BLaER1 treated with 17β-estradiol and CSF1 and Interleukin-3, amounts not matched to agents 10 nM and 100 nM (cell line): ENCODE data around the gene AK6.
"Not testable (repeated sequence)": the region's sequence is repeated elsewhere in the genome, so short reads cannot be mapped to it uniquely, and the experiment has no call there.

Experiments used
- H3K27ac ChIP-seq, 11 experiments: shearing (Covaris generic); formaldehyde crosslinking; 2 replicates each; pipeline ENCODE4 v1.8.1; 2022
- H3K27me3 ChIP-seq, 11 experiments: shearing (Covaris generic); formaldehyde crosslinking; 2 replicates each; pipeline ENCODE4 v1.8.1; 2022
- H3K36me3 ChIP-seq, 11 experiments: shearing (Covaris generic); formaldehyde crosslinking; 2 replicates each; pipeline ENCODE4 v1.8.1; 2022
- H3K4me1 ChIP-seq, 10 experiments: shearing (Covaris generic); formaldehyde crosslinking; 2 replicates each; pipeline ENCODE4 v1.8.1; 2022
- H3K4me2 ChIP-seq, 11 experiments: shearing (Covaris generic); formaldehyde crosslinking; 2 replicates each; pipeline ENCODE4 v1.8.1; 2022
- H3K4me3 ChIP-seq, 10 experiments: shearing (Covaris generic); formaldehyde crosslinking; 2 replicates each; pipeline ENCODE4 v1.8.1; 2022
- H3K9ac ChIP-seq, 11 experiments: shearing (Covaris generic); formaldehyde crosslinking; 2 replicates each; pipeline ENCODE4 v1.8.1; 2022
- H3K9me3 ChIP-seq, 11 experiments: shearing (Covaris generic); formaldehyde crosslinking; replicated peaks in 1 of 11; 2 replicates each; pipeline ENCODE4 v1.8.1; 2022
- H4K20me1 ChIP-seq, 11 experiments: shearing (Covaris generic); formaldehyde crosslinking; 2 replicates each; pipeline ENCODE4 v1.8.1; 2022
- Cebpa-rat ChIP-seq, 11 experiments: shearing (Covaris generic); IDR thresholded peaks; 2 replicates each; pipeline ENCODE4 v1.8.1; 2022

The AK6 gene

DNA sequence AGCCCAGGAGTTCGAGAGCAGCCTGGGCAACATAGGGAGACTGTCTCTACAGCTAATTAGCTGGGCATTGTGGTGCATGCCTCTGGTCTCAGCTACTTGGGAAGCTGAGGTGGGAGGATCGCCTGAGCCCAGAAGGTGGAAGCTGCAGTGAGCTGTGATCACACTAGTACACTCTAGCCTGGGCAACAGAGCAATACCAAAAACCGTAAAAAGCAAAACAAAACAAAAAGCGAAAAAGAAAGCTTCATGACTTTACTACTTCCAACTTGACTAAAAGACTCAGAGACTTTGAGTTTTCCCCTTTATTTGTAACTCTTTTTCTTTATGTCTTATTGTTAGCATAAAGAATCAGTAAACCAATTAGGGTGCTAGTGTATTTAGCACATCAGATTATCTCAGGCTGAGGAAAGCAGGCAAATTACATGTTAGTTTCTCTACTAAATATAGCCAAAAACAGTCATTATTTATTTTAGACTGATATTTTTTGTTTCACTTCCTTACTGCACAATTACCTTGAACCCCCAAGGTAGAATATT lies 5.7 kb upstream of the AK6 start:
- no peaks in the 10 kb centered on the region; a peak in 2 of 22 replicates for H4K20me1 ChIP-seq
- H3K27ac ChIP-seq = no peak overlapping the region
- H3K27me3 ChIP-seq = no peaks in the 10 kb centered on the region
- no peaks in the 10 kb centered on the region for H3K9me3 ChIP-seq
- no peak for TF ChIP-seq Cebpa-rat (IDR thresholded peaks at IDR 0.05)
- peaks cover 42 to 68% (median 51%) of the 10 kb centered on the region in 11 experiments for H3K36me3 ChIP-seq
- no peak overlapping the region for H3K4me2 ChIP-seq
- peaks cover 7 to 29% (median 24%) of the 10 kb centered on the region in 10 experiments for H3K4me1 ChIP-seq
- H3K9ac ChIP-seq = 0 out of 22 replicates have a peak overlapping the region, but pooled peaks of 1 of the 11 experiments have one; percentile 5
- no peak overlapping the region for H3K4me3 ChIP-seq

GRCh38 chr5:69372394-69372793 lies 3.1 kb upstream of the AK6 start:
- Histone ChIP-seq H3K4me2 (peak overlapping the region in 3 of 11 experiments; percentile 53 to 87 (median 85); a peak in 3 of 22 replicates), H3K27ac (no peak overlapping the region), H4K20me1 (peaks cover 0 to 14% (median 6%) of the 10 kb centered on the region in 11 experiments; a peak in 17 of 22 replicates), H3K4me1 (peaks cover 13 to 36% (median 32%) of the 10 kb centered on the region in 10 experiments), H3K9ac (peak overlapping the region in 2 of 11 experiments; percentile 32 to 55; a peak in 2 of 22 replicates), H3K4me3 (no peak overlapping the region), H3K27me3 (no peaks in the 10 kb centered on the region), H3K9me3 (no peaks in the 10 kb centered on the region), H3K36me3 (peaks cover 25 to 50% (median 37%) of the 10 kb centered on the region in 11 experiments; a peak in 21 of 22 replicates)
- TF ChIP-seq Cebpa-rat (IDR thresholded peaks at IDR 0.05) = no peak

GRCh38 chr5:69370335-69370734 lies 1.0 kb upstream of the AK6 start:
- H3K4me1 ChIP-seq = peaks cover 22 to 49% (median 38%) of the 10 kb centered on the region in 10 experiments
- H3K9ac ChIP-seq = peak overlapping the region; percentile 96 to 99 (median 98)
- peak overlapping the region; percentile 80 to 98 (median 89) for H3K4me2 ChIP-seq
- H3K36me3 ChIP-seq = peaks cover 28 to 53% (median 39%) of the 10 kb centered on the region in 11 experiments
- H4K20me1 ChIP-seq = peaks cover 13 to 34% (median 27%) of the 10 kb centered on the region in 11 experiments; a peak in 19 of 22 replicates
- H3K9me3 ChIP-seq, H3K27me3 ChIP-seq: not testable (repeated sequence)
- peak overlapping the region in 10 of 11 experiments; percentile 97 to 100 (median 99); a peak in 16 of 22 replicates for H3K27ac ChIP-seq
- H3K4me3 ChIP-seq = peak overlapping the region; percentile 69 to 97 (median 82)

DNA sequence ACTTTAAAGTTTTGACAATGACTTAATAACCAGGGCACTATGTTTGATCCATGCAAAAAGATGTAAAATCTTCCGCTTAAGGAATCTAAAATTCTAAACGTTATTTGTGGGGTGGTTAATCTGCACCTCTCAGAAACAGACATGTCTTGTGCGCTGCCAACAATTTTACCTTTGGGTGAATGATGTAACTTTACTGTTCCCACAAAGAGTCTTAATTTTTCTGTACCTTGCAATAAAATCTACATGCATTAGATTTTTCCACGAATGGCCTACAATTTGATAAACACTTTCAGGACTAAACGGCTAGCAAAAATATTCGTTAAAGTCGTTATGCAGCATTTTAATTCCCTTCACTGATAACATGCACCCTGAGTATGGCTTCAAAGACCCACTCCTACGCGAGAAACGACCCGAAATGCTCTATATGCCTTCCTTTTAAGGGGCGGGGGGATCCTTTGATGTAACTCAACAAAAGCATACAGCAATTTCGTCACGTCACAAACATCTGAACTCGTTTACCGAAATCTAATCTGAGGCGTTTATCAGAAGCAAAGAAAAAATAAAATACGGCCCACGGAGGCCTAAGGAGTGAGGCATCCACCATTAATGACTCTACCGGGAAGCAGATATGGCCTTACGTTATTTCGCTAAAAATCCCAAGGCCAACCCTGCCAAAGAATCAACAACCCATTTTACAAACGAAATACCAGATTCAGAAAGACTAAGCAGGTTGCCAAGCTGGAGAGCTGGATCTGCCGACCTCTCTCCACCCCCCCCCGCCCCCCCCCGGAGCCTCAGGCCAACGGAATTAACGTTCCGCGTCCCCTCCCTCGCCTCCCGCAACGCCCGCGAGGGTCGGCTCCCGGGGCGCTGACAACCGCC lies 621 bp downstream of the AK6 start:
- Histone ChIP-seq H3K4me3 (peak overlapping the region; percentile 69 to 97 (median 82)), H4K20me1 (peaks cover 20 to 49% (median 43%) of the 10 kb centered on the region in 11 experiments; a peak in 19 of 22 replicates), H3K27ac (peak overlapping the region; percentile 97 to 100 (median 99)), H3K27me3 (no peaks in the 10 kb centered on the region), H3K9me3 (no peaks in the 10 kb centered on the region), H3K4me2 (peak overlapping the region; percentile 80 to 97 (median 89)), H3K36me3 (peaks cover 33 to 53% (median 40%) of the 10 kb centered on the region in 11 experiments), H3K9ac (peak overlapping the region; percentile 96 to 99 (median 98)), H3K4me1 (peaks cover 22 to 49% (median 39%) of the 10 kb centered on the region in 10 experiments)
- TF ChIP-seq Cebpa-rat (IDR thresholded peaks at IDR 0.05) = no peak

GRCh38 chr5:69367697-69368279 lies 1.5 kb downstream of the AK6 start:
- Histone ChIP-seq H3K27ac (peak overlapping the region in 9 of 11 experiments; percentile 21 to 100 (median 99); a peak in 15 of 22 replicates), H3K9ac (peak overlapping the region; percentile 96 to 99 (median 98))
- no peak for TF ChIP-seq Cebpa-rat (IDR thresholded peaks at IDR 0.05)

DNA sequence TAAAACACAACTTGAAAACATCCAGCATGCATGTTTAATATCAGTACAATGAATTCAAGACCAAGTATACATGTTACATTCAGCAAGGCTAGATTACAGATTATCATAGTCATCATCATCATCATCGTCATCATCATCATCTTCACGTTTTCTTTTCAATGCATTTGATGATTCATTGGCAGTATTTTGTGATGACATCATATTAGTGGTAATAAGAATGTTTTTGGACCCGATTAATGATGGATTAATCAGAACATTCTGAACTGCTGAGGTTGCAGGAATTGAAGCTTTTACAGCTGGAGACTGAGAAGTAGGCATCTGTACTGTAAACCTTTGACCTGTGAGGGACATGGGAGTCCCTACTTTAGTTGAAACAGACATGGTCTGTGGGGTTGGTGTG lies 4.5 kb downstream of the AK6 start:
- H3K4me1 ChIP-seq = peaks cover 11 to 25% (median 16%) of the 10 kb centered on the region in 10 experiments
- H3K27me3 ChIP-seq = no peaks in the 10 kb centered on the region
- H3K9me3 ChIP-seq = no peaks in the 10 kb centered on the region
- H3K4me2 ChIP-seq = no peak overlapping the region
- TF ChIP-seq Cebpa-rat (IDR thresholded peaks at IDR 0.05) = no peak
- peaks cover 62 to 81% (median 72%) of the 10 kb centered on the region in 11 experiments for H3K36me3 ChIP-seq
- peaks cover 36 to 87% (median 64%) of the 10 kb centered on the region in 11 experiments; a peak in 19 of 22 replicates for H4K20me1 ChIP-seq
- H3K4me3 ChIP-seq = no peak overlapping the region
- no peak overlapping the region for H3K27ac ChIP-seq
- H3K9ac ChIP-seq = no peak overlapping the region

More at GRCh38 chr5:69367697-69368279, 1.5 kb downstream of the AK6 start:
- Histone ChIP-seq H3K4me3 (peak overlapping the region; percentile 69 to 97 (median 82)), H3K27me3 (no peaks in the 10 kb centered on the region), H3K36me3 (peaks cover 42 to 56% (median 49%) of the 10 kb centered on the region in 11 experiments), H3K9me3 (no peaks in the 10 kb centered on the region), H3K4me2 (peak overlapping the region; percentile 80 to 97 (median 89)), H4K20me1 (peaks cover 25 to 58% (median 51%) of the 10 kb centered on the region in 11 experiments; a peak in 19 of 22 replicates), H3K4me1 (peaks cover 22 to 49% (median 39%) of the 10 kb centered on the region in 10 experiments)

GRCh38 chr5:69364414-69364813 lies 4.9 kb downstream of the AK6 start:
- no peak for TF ChIP-seq Cebpa-rat (IDR thresholded peaks at IDR 0.05)

DNA sequence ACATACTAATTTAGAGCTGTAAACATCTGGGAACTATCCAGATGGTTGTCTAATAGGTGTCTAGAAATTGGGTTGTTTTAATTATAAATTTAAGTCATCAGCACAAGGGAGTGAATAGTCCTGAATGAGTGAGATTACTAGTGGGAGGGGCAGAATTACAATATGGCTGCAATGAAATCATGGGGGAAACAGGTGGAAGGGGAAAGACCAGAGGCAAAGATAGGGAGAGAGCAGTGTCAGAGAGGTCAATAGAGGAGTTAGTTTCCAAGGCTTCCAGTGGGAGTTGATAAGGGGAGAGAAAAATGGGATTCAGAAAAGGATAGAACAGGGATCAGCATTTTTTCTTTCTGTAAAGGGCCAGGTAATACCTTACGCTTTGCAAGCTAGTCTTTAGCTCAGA lies 8.9 kb downstream of the AK6 start:
- Histone ChIP-seq H3K4me2 (no peak overlapping the region), H3K9ac (no peak overlapping the region), H3K27me3 (no peaks in the 10 kb centered on the region), H3K36me3 (peaks cover 71 to 96% (median 84%) of the 10 kb centered on the region in 11 experiments), H3K4me3 (no peak overlapping the region), H3K4me1 (peaks cover 0 to 21% (median 10%) of the 10 kb centered on the region in 10 experiments; a peak in 12 of 20 replicates), H3K27ac (no peak overlapping the region), H3K9me3 (no peaks in the 10 kb centered on the region), H4K20me1 (peaks cover 29 to 91% (median 67%) of the 10 kb centered on the region in 11 experiments; a peak in 19 of 22 replicates)
- TF ChIP-seq Cebpa-rat (IDR thresholded peaks at IDR 0.05) = no peak

More at GRCh38 chr5:69364414-69364813, 4.9 kb downstream of the AK6 start:
- Histone ChIP-seq H3K36me3 (peaks cover 67 to 85% (median 77%) of the 10 kb centered on the region in 11 experiments), H3K4me1 (peaks cover 11 to 25% (median 16%) of the 10 kb centered on the region in 10 experiments), H3K4me2 (no peak overlapping the region), H3K27me3 (no peaks in the 10 kb centered on the region), H3K9me3 (no peaks in the 10 kb centered on the region), H3K9ac (no peak overlapping the region), H3K27ac (no peak overlapping the region), H4K20me1 (peaks cover 39 to 92% (median 69%) of the 10 kb centered on the region in 11 experiments; a peak in 19 of 22 replicates), H3K4me3 (no peak overlapping the region)
